HG03175 (cell line): Measurements from ENCODE around the gene METRNL.
"Not testable (repeated sequence)": the region's sequence is repeated elsewhere in the genome, so short reads cannot be mapped to it uniquely, and the experiment has no call there.

Source experiments
- ATAC-seq: cut with Tn5 transposase; IDR thresholded peaks from one replicate; pipeline ENCODE4 v1.9.1; 2021; ENCODE audit warnings: mild to moderate bottlenecking, moderate library complexity; ENCODE audit not compliant: unreplicated experiment

METRNL gene

GRCh38 chr17:83134456-83134855 lies 55.0 kb downstream of the METRNL start:
- not testable (repeated sequence) for ATAC-seq

- no peak for ATAC-seq
Measured at GRCh38 chr17:83135692-83136091, 56.3 kb downstream of the METRNL start.

GRCh38 chr17:83136156-83136555 lies 56.7 kb downstream of the METRNL start:
- ATAC-seq, result no peak

DNA sequence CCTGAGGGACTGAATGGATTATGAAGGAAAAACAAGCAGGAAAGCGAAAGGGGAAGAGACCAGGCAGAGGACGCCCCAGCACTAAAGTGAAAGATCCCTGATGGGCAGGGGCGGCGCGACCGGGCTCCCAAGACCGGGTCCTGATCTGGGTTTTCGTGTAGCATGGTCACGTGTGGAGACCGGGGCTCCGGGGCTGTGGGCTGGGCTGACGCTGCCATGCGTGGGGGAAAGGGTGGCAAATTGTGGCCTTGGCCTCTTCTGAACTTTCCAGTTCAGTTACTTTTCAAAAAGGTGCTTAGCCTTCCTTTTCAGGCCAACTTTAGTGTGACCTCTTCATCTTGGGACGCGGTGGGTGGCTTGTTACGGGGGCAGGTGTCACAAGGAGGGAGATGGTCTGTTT lies 57.5 kb downstream of the METRNL start:
- ATAC-seq, result no peak

- no peak for ATAC-seq
Measured at GRCh38 chr17:83137523-83137922, 58.1 kb downstream of the METRNL start.

DNA sequence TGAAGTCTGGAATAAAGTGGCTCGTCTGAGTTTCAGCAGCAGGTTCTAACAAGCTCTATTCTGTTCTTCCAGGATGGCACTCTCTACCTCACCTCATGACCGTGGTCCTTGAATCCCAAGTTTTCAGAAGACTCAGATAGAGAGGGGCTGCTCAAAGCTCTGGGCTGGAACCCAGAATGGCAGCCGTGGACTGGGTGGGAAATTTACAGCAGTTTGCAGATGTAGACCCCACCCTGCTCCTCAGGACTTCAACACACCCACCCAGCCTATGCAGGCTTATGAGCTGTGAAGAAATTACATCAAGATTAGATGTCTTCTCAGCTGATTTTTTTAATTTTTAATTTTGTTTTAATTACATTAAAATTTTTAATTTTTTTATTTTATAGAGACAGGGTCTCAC lies 59.4 kb downstream of the METRNL start:
- ATAC-seq, result no peak

DNA sequence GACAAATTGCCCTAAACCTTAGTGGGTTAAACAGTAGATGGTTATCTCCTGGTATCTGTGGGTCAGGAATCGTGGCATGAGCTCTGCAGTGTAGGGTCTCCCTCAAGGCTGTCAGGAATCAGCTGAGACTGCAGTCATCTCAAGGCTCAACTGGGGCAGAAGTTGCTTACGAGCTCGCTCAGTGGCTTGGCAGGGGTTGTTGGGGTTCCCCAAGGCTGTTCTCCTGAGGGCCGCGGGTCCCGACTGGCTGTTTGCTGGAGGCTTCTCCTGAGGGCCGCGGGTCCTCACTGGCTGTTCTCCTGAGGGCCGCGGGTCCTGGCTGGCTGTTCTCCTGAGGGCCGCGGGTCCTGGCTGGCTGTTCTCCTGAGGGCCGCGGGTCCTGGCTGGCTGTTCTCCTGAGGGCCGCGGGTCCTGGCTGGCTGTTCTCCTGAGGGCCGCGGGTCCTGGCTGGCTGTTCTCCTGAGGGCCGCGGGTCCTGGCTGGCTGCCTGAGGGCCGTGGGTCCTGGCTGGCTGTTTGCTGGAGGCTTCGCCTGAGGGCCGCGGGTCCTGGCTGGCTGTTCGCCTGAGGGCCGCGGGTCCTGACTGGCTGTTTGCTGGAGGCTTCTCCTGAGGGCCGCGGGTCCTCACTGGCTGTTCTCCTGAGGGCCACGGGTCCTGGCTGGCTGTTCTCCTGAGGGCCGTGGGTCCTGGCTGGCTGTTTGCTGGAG lies 60.3 kb downstream of the METRNL start:
- ATAC-seq, result not testable (repeated sequence)

DNA sequence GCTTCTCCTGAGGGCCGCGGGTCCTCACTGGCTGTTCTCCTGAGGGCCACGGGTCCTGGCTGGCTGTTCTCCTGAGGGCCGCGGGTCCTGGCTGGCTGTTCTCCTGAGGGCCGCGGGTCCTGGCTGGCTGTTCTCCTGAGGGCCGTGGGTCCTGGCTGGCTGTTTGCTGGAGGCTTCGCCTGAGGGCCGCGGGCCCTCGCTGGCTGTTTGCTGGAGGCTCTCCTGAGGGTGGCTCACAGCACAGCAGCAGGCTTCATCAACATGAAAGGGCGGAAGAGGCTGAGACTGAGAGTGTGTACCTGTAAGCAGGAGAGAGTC lies 60.8 kb downstream of the METRNL start:
- ATAC-seq, result not testable (repeated sequence)

- ATAC-seq, result no peak
Measured at GRCh38 chr17:83142619-83143018, 63.2 kb downstream of the METRNL start.

DNA sequence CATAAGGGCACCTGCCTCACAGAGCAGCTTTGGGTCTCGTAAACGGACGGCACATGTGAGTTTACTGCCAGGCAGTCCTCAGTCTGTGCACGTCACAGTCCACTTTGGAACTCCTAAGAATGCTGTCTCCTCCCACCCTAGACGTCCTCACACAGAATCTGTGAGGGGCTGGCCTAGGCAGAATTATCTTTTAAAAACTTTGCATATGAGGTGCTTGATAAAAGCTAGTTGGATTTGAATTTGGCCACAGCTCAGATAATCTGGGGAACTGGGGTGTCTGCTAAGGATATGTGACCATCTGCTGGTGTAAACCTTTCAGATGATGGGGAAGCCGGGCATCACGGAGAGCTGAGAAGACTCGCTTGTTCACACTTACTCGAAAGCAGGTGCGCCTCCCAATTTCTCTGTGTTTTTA lies 64.4 kb downstream of the METRNL start:
- ATAC-seq, result no peak
